SU-DHL-6 (cell line): ENCODE data around the gene RHOJ.

Experiments
- H2AFZ ChIP-seq: fragments of 200-600 bp; sonication (generic); 2 replicates; pipeline ENCODE4 v1.6.1; 2014; ENCODE audit warnings: low read depth, mild to moderate bottlenecking, moderate library complexity, mixed read lengths, antibody characterized with exemption, low read length; ENCODE audit not compliant: severe bottlenecking
- H3F3A ChIP-seq: fragments of 200-600 bp; shearing (Covaris generic); 2 replicates; pipeline ENCODE4 v1.6.0; 2016; ENCODE audit warnings: antibody characterized with exemption, mild to moderate bottlenecking; ENCODE audit not compliant: insufficient read depth
- H3K27ac ChIP-seq: fragments of 200-600 bp; sonication (generic); 2 replicates; pipeline ENCODE4 v1.5.1; 2016; ENCODE audit warnings: low read depth, mild to moderate bottlenecking, low read length, moderate library complexity, mixed read lengths
- H3K27me3 ChIP-seq: fragments of 200-600 bp; sonication (generic), shearing (Covaris generic); 2 replicates; pipeline ENCODE4 v1.6.0; 2014; ENCODE audit warnings: mild to moderate bottlenecking, low read length
- H3K36me3 ChIP-seq: fragments of 200-600 bp; sonication (generic); 2 replicates; pipeline ENCODE4 v1.6.1; 2014; ENCODE audit warnings: mild to moderate bottlenecking, low read length, mixed read lengths
- H3K4me2 ChIP-seq: fragments of 300-600, 200-600 bp; shearing (Covaris generic), sonication (generic); 2 replicates; pipeline ENCODE4 v1.6.0; 2014; ENCODE audit warnings: low read length, low read depth, mild to moderate bottlenecking; ENCODE audit not compliant: poor library complexity, severe bottlenecking
- H3K4me3 ChIP-seq: fragments of 200-600 bp; sonication (generic); 2 replicates; pipeline ENCODE4 v1.5.1; 2014; ENCODE audit warnings: antibody characterized with exemption, low read length, mild to moderate bottlenecking, mixed read lengths; ENCODE audit not compliant: insufficient read depth, poor library complexity, severe bottlenecking
- H3K79me2 ChIP-seq: fragments of 200-600 bp; sonication (generic); 2 replicates; pipeline ENCODE4 v1.6.1; 2014; ENCODE audit warnings: mild to moderate bottlenecking, low read length, moderate library complexity; ENCODE audit not compliant: insufficient read depth
- H3K9ac ChIP-seq: fragments of 200-600 bp; sonication (generic); 2 replicates; pipeline ENCODE4 v1.7.0; 2014; ENCODE audit warnings: mild to moderate bottlenecking, low read length
- H3K9me2 ChIP-seq: fragments of 200-600 bp; sonication (generic); replicated peaks from 2 replicates; pipeline ENCODE4 v1.6.1; 2014; ENCODE audit warnings: low read length; ENCODE audit not compliant: insufficient read depth
- H3K9me3 ChIP-seq: fragments of 200-600 bp; sonication (generic); 2 replicates; pipeline ENCODE4 v1.6.1; 2014; ENCODE audit warnings: low read length, mixed read lengths; ENCODE audit not compliant: insufficient read depth
- H4K20me1 ChIP-seq: fragments of 200-600 bp; sonication (generic); 2 replicates; pipeline ENCODE4 v1.6.1; 2014; ENCODE audit warnings: low read depth, mild to moderate bottlenecking, antibody characterized with exemption, low read length, moderate library complexity, mixed read lengths
- EZH2phosphoT487 ChIP-seq: fragments of 200-600 bp; sonication (generic), shearing (Covaris generic); conservative IDR thresholded peaks from 2 replicates; pipeline ENCODE4 v1.6.1; 2018; ENCODE audit warnings: mild to moderate bottlenecking, antibody characterized with exemption, low read length, moderate library complexity, mixed read lengths
- TF ChIP-seq, protein P1 (sequence below): fragments of 200-600 bp; sonication (generic); IDR thresholded peaks from one replicate; pipeline ENCODE4 v1.5.1; 2017; ENCODE audit warnings: antibody characterized with exemption, mild to moderate bottlenecking, low read length, moderate library complexity; ENCODE audit not compliant: insufficient read depth, poor library complexity, severe bottlenecking

The RHOJ gene

DNA sequence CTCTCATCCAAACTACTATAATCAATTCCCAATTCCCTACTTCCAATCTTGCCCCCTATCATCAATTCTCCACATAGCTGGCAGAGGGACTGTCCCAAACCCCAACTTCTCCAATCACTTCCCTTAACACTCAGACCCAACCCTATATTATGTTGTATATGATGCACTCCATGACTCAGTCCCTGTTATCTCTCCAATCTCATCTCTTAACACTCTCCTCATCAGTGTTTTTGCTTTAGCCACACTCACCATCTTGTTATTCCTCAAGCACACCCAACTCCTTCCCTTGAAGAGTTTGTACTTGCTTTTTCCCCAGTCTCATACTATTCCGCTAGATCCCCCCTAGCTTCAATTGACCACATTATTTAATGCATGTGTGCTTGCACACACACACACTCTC, 4.9 kb downstream of the RHOJ start:
- Histone ChIP-seq H3F3A (no peaks in the 10 kb centered on the region), H3K4me2 (no peak overlapping the region), H3K9me2 (no peaks in the 10 kb centered on the region), H3K27me3 (no peaks in the 10 kb centered on the region), H3K79me2 (no peaks in the 10 kb centered on the region), H3K36me3 (no peaks in the 10 kb centered on the region), H2AFZ (no peak overlapping the region), H3K4me3 (no peak overlapping the region), H3K27ac (no peak overlapping the region), H3K9ac (no peak overlapping the region), H4K20me1 (no peaks in the 10 kb centered on the region), H3K9me3 (no peaks in the 10 kb centered on the region)
- TF ChIP-seq, protein P1, sequence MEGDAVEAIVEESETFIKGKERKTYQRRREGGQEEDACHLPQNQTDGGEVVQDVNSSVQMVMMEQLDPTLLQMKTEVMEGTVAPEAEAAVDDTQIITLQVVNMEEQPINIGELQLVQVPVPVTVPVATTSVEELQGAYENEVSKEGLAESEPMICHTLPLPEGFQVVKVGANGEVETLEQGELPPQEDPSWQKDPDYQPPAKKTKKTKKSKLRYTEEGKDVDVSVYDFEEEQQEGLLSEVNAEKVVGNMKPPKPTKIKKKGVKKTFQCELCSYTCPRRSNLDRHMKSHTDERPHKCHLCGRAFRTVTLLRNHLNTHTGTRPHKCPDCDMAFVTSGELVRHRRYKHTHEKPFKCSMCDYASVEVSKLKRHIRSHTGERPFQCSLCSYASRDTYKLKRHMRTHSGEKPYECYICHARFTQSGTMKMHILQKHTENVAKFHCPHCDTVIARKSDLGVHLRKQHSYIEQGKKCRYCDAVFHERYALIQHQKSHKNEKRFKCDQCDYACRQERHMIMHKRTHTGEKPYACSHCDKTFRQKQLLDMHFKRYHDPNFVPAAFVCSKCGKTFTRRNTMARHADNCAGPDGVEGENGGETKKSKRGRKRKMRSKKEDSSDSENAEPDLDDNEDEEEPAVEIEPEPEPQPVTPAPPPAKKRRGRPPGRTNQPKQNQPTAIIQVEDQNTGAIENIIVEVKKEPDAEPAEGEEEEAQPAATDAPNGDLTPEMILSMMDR, result no peak
- TF ChIP-seq EZH2phosphoT487, result no peak

DNA sequence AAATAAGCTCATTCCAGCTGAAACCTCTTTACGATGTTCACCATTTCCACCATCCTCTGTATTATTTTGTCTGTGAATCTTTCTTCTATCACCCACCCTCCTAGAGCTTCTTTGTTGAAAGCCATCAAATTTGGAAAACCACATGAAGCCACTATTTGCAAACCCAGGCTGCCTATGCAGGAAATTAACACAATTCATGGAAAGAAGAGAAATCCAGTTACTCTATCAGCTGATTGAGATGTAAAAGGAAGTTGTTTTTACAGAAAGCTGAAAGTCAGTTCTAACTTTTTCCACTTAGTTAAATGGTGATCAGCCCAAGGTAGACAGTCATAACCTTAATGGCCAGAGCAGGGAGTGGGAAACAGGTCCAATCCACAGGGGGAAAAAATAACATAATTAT, 6.6 kb downstream of the RHOJ start:
- Histone ChIP-seq H3K27ac (no peak overlapping the region), H3K4me2 (no peak overlapping the region), H3K4me3 (no peak overlapping the region), H3K27me3 (no peaks in the 10 kb centered on the region), H3K9ac (no peak overlapping the region), H2AFZ (no peak overlapping the region), H4K20me1 (no peaks in the 10 kb centered on the region), H3F3A (no peaks in the 10 kb centered on the region), H3K36me3 (no peaks in the 10 kb centered on the region), H3K79me2 (no peaks in the 10 kb centered on the region), H3K9me2 (no peaks in the 10 kb centered on the region), H3K9me3 (no peaks in the 10 kb centered on the region)
- TF ChIP-seq, protein P1, result no peak
- TF ChIP-seq EZH2phosphoT487, result no peak

DNA sequence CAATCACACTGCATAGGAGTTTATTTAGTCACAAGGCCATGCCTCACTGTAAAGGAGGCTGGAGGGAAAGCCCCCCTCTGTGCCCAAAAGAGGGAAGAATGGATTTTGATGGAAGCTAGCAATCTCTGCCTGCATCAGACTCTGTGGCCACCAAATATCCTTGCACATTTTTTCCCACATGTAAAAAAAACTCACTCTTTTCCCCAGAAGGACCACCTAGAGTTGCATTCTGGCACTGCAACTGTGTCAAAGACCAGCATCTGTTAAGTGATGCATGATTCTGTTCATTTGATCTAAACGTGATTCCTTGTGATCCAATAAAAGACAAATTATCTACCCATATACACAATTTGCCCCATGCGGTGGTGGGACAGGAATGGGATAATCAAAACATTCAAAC, 8.0 kb downstream of the RHOJ start:
- Histone ChIP-seq H4K20me1 (no peaks in the 10 kb centered on the region), H3K79me2 (no peaks in the 10 kb centered on the region), H3K4me3 (no peak overlapping the region), H3K27me3 (no peaks in the 10 kb centered on the region), H3F3A (no peaks in the 10 kb centered on the region), H3K4me2 (no peak overlapping the region), H3K9me2 (no peaks in the 10 kb centered on the region), H3K27ac (no peak overlapping the region), H3K9ac (no peak overlapping the region), H2AFZ (no peak overlapping the region), H3K9me3 (no peaks in the 10 kb centered on the region), H3K36me3 (no peaks in the 10 kb centered on the region)
- TF ChIP-seq EZH2phosphoT487, result no peak
- TF ChIP-seq, protein P1, result no peak
